Activated T-cell treated with anti-CD3 and anti-CD28 coated beads, Interleukin-2, amount 50 U/mL, for 4 hours (primary cell): ENCODE measurements around the gene HAAO. TPM values are rescaled to one million over a fixed set of nuclear protein-coding genes. Genes with fewer than 3 reads are reported as not detected.
A peak's percentile ranks its signal among the peaks of the same experiment; 100 is the strongest.
"Not testable (repeated sequence)": the region's sequence is repeated elsewhere in the genome, so short reads cannot be mapped to it uniquely, and the experiment has no call there.

Source experiments
- ATAC-seq, 2 donors: fragments of 200-7000 bp; cut with Tn5 transposase; one replicate each; pipeline ENCODE4 v1.10.0; 2021
- DNase-seq: peaks from one replicate; pipeline ENCODE4 v3.0.0-alpha.2; 2020
- H3K27me3 Mint-ChIP-seq: one replicate; pipeline ENCODE4 v1.8.0; 2021; ENCODE audit warnings: low read depth, mixed read lengths
- H3K36me3 Mint-ChIP-seq: one replicate; pipeline ENCODE4 v1.8.0; 2022; ENCODE audit warnings: mixed read lengths; ENCODE audit not compliant: insufficient read depth
- H3K4me1 Mint-ChIP-seq: one replicate; pipeline ENCODE4 v1.8.0; 2021; ENCODE audit warnings: low read depth, mixed read lengths
- H3K4me3 Mint-ChIP-seq: one replicate; pipeline ENCODE4 v1.8.0; 2021; ENCODE audit warnings: mild to moderate bottlenecking, moderate library complexity, mixed read lengths
- H3K9me3 Mint-ChIP-seq: one replicate; pipeline ENCODE4 v1.8.0; 2021; ENCODE audit warnings: mixed read lengths
- total RNA-seq, 3 donors: library from RNA; stranded (reverse); gene quantifications; one replicate each; pipeline ENCODE4 v1.2.1, GENCODE V29; 2021

HAAO gene
- under 1 TPM in 2 of 3 donors, not detected in 1; 0.24 to 0.30 TPM for total RNA-seq

GRCh38 chr2:42792583-42793333, at the start of gene HAAO:
HAAO (minus strand) TSS chr2:42792583; CDS start chr2:42792536, 47 bp downstream.
- Mint-ChIP-seq H3K4me1 (peaks cover 30% of the 10 kb centered on the region), H3K27me3 (peaks cover 48% of the 10 kb centered on the region), H3K4me3 (peak within 1 kb of the TSS; percentile 77), H3K9me3 (no peaks in the 10 kb centered on the region), H3K36me3 (peaks cover 1% of the 10 kb centered on the region)
- ATAC-seq: peak; percentile 69 to 71
- DNase-seq: no peak

GRCh38 chr2:42841344-42841743, 49.0 kb upstream of the HAAO start:
- DNase-seq (no peak), ATAC-seq (no peak)
- Mint-ChIP-seq H3K4me3 (no peak overlapping the region), H3K4me1 (no peaks in the 10 kb centered on the region), H3K9me3 (no peaks in the 10 kb centered on the region), H3K36me3 (no peaks in the 10 kb centered on the region), H3K27me3 (no peaks in the 10 kb centered on the region)

DNA sequence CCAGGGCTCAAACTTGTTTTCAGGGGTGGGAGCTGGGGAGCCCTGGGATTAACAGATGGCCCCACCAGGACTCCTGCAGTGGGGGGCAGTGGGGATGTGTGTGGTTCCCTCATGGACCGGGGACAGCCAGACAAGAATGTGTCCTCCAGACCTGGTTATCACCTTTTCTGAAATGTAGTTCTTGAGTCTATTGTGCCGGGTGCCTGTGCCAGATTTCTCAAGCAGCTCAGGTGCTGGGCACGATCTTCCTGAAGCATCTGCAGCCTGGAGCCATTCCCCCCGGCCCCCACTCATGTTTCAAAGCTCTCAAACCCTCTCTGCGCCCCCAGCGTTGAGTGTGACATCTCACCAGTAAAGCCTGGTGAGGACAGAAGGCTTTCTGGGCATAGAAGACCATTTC, 48.4 kb upstream of the HAAO start:
- no peak for DNase-seq
- H3K4me3 Mint-ChIP-seq: no peak overlapping the region
- no peaks in the 10 kb centered on the region for H3K27me3 Mint-ChIP-seq
- no peaks in the 10 kb centered on the region for H3K9me3 Mint-ChIP-seq
- H3K36me3 Mint-ChIP-seq: peaks cover 3% of the 10 kb centered on the region
- no peak for ATAC-seq
- H3K4me1 Mint-ChIP-seq: no peaks in the 10 kb centered on the region

GRCh38 chr2:42839809-42840501, 47.6 kb upstream of the HAAO start:
- DNase-seq (no peak), ATAC-seq (no peak)
- H3K4me1 Mint-ChIP-seq: no peaks in the 10 kb centered on the region
- no peaks in the 10 kb centered on the region for H3K9me3 Mint-ChIP-seq
- peaks cover 3% of the 10 kb centered on the region for H3K36me3 Mint-ChIP-seq
- no peak overlapping the region for H3K4me3 Mint-ChIP-seq
- no peaks in the 10 kb centered on the region for H3K27me3 Mint-ChIP-seq

- no peaks in the 10 kb centered on the region for H3K9me3 Mint-ChIP-seq
- no peaks in the 10 kb centered on the region for H3K4me1 Mint-ChIP-seq
- no peak for ATAC-seq
- no peak overlapping the region for H3K4me3 Mint-ChIP-seq
- peaks cover 3% of the 10 kb centered on the region for H3K36me3 Mint-ChIP-seq
- H3K27me3 Mint-ChIP-seq: no peaks in the 10 kb centered on the region
- no peak for DNase-seq
These were observed 45.8 kb upstream of the HAAO start for GRCh38 chr2:42838133-42838532.

GRCh38 chr2:42835577-42836371, 43.4 kb upstream of the HAAO start:
- H3K4me1 Mint-ChIP-seq: no peaks in the 10 kb centered on the region
- no peak for DNase-seq
- no peak overlapping the region for H3K4me3 Mint-ChIP-seq
- peaks cover 3% of the 10 kb centered on the region for H3K36me3 Mint-ChIP-seq
- H3K27me3 Mint-ChIP-seq: no peaks in the 10 kb centered on the region
- ATAC-seq: no peak
- no peaks in the 10 kb centered on the region for H3K9me3 Mint-ChIP-seq

DNA sequence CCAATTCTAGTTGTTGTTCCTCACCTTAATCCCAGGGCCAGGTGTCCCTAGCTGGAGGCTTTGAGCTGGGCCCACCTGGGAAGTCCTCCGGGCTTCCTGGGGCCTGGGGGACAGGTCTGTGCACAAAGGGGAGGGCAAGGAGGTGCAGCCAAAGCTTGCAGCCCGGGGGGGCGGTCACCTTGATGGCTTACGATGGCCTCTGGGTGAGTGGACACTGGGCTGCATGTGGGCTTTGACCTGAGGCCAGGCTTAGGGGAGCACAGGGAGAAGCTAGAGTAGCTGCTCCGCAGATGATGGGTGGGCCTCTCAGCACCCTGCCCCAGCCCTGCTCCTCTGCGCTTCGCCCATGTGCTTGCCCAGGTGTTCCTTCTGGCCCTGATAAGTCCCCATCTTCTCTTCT, 41.8 kb upstream of the HAAO start:
- no peak for DNase-seq
- peaks cover 3% of the 10 kb centered on the region for H3K36me3 Mint-ChIP-seq
- ATAC-seq: no peak
- no peak overlapping the region for H3K4me3 Mint-ChIP-seq
- H3K27me3 Mint-ChIP-seq: no peaks in the 10 kb centered on the region
- no peaks in the 10 kb centered on the region for H3K9me3 Mint-ChIP-seq
- H3K4me1 Mint-ChIP-seq: peaks cover under 1% of the 10 kb centered on the region

DNA sequence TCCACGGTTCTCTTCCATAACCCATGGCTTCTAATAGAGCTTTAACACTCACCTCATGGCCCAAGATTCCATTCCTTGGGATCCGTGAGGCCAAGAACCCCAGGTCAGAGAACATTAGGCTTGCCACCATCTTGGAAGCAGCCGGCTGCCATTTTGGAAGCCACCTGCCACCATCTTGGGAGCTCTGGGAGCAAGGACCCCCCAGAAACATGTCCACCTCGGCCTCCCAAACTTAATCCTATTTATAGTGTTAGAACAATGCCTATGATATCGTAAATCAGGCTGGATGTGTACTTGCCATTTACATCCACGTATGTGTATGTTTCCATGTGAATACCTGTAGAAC, 39.9 kb upstream of the HAAO start:
- no peak overlapping the region for H3K4me3 Mint-ChIP-seq
- no peaks in the 10 kb centered on the region for H3K9me3 Mint-ChIP-seq
- ATAC-seq (no peak), DNase-seq (no peak)
- peaks cover 16% of the 10 kb centered on the region for H3K4me1 Mint-ChIP-seq
- no peaks in the 10 kb centered on the region for H3K27me3 Mint-ChIP-seq
- H3K36me3 Mint-ChIP-seq: peaks cover 3% of the 10 kb centered on the region

- not testable (repeated sequence) for ATAC-seq, H3K27me3 Mint-ChIP-seq, H3K9me3 Mint-ChIP-seq, H3K36me3 Mint-ChIP-seq, DNase-seq, H3K4me3 Mint-ChIP-seq
- peaks cover 16% of the 10 kb centered on the region for H3K4me1 Mint-ChIP-seq
These were observed 39.3 kb upstream of the HAAO start for GRCh38 chr2:42831575-42832288.

DNA sequence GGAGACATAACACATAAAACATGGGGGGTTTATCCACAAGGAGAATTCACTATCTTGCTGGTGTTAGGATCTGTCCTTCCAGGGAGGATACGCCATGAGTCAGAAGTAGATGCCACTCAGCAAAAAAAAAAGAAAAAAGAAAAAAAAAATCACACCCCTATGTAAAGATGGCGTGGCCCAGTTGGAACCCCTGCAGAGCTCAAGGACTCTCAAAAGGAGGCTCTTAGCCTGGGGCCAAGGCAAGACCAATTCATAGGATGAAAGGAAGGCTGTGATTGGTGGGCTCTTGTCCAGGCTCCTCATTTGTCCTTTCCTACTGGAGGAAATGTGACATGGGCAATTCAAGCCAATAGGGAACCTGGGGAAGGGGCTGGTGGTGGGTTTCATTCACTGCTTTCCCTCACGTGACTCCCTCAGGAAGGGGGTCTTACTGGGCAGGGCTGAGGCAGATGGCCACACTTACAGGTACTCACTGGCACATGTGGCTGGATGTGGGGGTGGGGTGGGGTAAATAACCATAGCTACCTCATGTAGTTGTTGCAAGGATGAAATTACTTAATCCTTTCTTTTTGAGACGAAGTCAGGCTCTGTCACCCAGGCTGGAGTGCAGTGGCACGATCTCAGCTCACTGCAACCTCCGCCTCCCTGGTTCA, 38.7 kb upstream of the HAAO start:
- H3K9me3 Mint-ChIP-seq: no peaks in the 10 kb centered on the region
- no peak overlapping the region for H3K4me3 Mint-ChIP-seq
- H3K4me1 Mint-ChIP-seq: peaks cover 16% of the 10 kb centered on the region
- no peaks in the 10 kb centered on the region for H3K27me3 Mint-ChIP-seq
- DNase-seq: no peak
- peaks cover 2% of the 10 kb centered on the region for H3K36me3 Mint-ChIP-seq
- no peak for ATAC-seq

GRCh38 chr2:42829671-42830440, 37.5 kb upstream of the HAAO start:
- Mint-ChIP-seq H3K9me3 (no peaks in the 10 kb centered on the region), H3K36me3 (no peaks in the 10 kb centered on the region), H3K4me3 (no peak overlapping the region), H3K27me3 (no peaks in the 10 kb centered on the region), H3K4me1 (peaks cover 16% of the 10 kb centered on the region)
- ATAC-seq (no peak), DNase-seq (no peak)

GRCh38 chr2:42828487-42829425, 36.4 kb upstream of the HAAO start:
- no peaks in the 10 kb centered on the region for H3K27me3 Mint-ChIP-seq
- ATAC-seq: peak; percentile 85 to 90
- peaks cover 16% of the 10 kb centered on the region for H3K4me1 Mint-ChIP-seq
- no peak overlapping the region for H3K4me3 Mint-ChIP-seq
- H3K36me3 Mint-ChIP-seq: no peaks in the 10 kb centered on the region
- DNase-seq: peak; percentile 58
- H3K9me3 Mint-ChIP-seq: no peaks in the 10 kb centered on the region
